Measurements from ENCODE around the gene DMXL2.
"Not testable (repeated sequence)": the region's sequence is repeated elsewhere in the genome, so short reads cannot be mapped to it uniquely, and the experiment has no call there.

DMXL2 gene

GRCh38 chr15:51658664-51659063, 36.1 kb upstream of the DMXL2 start:
- DNase-seq (ENCODE audit: extremely low spot score) = no peak
- no peak for TF ChIP-seq FOXK2 (IDR thresholded peaks at IDR 0.05)
- no peak for TF ChIP-seq FOXA1 (IDR thresholded peaks at IDR 0.05)
- TF ChIP-seq FOXM1 (IDR thresholded peaks at IDR 0.05; ENCODE audit: borderline replicate concordance) = no peak
- no peak for TF ChIP-seq SUZ12 (IDR thresholded peaks at IDR 0.05)
- TF ChIP-seq ARNT (IDR thresholded peaks at IDR 0.05) = no peak
- TF ChIP-seq CTBP1 (IDR thresholded peaks at IDR 0.05; ENCODE audit: borderline replicate concordance) = no peak
- no peak for TF ChIP-seq PKNOX1 (IDR thresholded peaks at IDR 0.05)
- TF ChIP-seq LEF1 (IDR thresholded peaks at IDR 0.05; ENCODE audit: borderline replicate concordance) = no peak
- TF ChIP-seq NFRKB (IDR thresholded peaks at IDR 0.05) = no peak
- no peak for TF ChIP-seq BHLHE40 (IDR thresholded peaks at IDR 0.05; ENCODE audit: borderline replicate concordance)
- no peak for TF ChIP-seq ZNF384 (IDR thresholded peaks at IDR 0.05)
- POLR2A ChIA-PET = no interaction called here
- CTCF ChIA-PET = no interaction called here

DNA sequence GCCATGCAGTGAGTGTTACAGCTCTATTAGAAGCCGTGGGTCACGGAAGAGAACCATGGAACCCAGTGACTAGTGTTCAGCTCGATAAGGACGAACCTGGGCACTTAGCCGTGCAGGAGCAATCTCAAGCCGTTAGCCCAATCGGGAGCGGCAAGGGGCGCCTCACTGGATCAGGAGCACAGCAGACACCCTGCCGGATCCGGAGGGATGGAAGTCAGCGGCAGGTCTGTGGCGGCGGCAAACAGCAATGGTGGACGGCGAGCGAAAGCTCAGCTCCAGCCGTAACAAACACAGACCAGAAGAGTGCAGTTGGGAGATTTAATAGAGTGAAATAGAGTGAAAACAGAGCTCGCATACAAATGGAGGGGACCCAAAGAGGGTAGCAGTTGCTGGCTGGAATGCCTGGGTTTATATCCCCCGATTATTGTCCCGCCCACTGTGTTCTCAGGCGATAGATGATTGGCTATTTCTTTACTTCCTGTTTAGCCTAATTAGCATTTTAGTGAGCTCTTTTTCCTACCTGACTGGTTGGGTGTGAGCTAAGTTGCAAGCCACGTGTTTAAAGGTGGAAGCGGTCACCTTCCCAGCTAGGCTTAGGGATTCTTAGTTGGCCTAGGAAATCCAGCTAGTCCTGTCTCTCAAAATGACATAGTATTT, 33.0 kb upstream of the DMXL2 start:
- POLR2A ChIA-PET; DNase-seq (ENCODE audit: extremely low spot score): not testable (repeated sequence)
- CTCF ChIA-PET = interaction anchor here (0.7 to 0.9 kb wide), 2 partner anchors 14 to 121 kb away, joined by 4 to 5 read pairs; no protein-coding TSS in a partner anchor

GRCh38 chr15:51652084-51652668, 29.6 kb upstream of the DMXL2 start:
- POLR2A ChIA-PET = no interaction called here
- CTCF ChIA-PET = interaction anchor here (3.8 kb wide), 1 partner anchor 124 kb away, joined by 55 read pairs; no protein-coding TSS in a partner anchor
- TF ChIP-seq SP1 (IDR thresholded peaks at IDR 0.05) (no peak), LEF1 (IDR thresholded peaks at IDR 0.05; ENCODE audit: borderline replicate concordance) (no peak)
- no peak for DNase-seq (ENCODE audit: extremely low spot score)

DNA sequence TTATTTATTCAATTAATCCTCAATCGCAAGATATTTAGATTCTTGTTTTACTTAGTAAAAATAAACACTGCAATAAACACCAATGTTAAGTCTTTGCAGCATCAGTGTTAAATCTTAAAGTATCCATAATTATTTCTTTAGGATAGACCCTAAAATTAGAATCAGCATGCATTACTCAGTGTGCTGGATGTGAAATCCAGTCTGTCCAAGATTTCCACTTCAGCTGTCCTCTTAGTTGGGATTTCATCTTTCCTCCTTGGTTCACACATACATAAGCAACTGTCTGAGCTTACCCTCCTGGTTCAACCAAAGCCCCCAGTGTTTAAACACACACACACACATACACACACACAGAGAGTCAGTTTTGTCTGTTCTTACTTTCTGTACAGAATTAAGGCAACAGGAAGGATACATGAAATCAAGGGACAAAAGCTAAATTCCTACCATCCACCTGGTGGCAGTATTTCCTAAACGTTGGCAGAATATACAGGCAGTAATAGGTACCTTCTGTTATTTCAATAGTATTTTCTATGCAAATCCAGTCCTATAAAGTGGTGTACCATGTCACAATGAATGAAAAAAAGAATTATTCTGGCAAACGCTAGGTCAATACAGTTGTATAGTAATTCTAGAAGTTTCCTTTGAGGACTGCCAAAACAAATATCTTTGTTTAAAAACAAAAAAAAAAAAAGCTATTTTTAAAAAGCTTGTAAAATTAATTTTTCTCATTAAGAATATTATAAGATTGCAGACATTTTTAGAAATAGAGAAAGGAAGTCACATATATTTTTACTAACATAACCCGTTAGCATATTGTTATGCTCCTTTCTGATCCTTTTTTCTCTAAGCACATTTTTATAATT, 27.3 kb upstream of the DMXL2 start:
- ChIA-PET POLR2A (no interaction called here), CTCF (interaction anchor here (0.5 to 3.8 kb wide), 13 partner anchors 25 to 267 kb away, joined by 3 to 55 read pairs (median 4); partner anchors contain the start of genes LYSMD2 and SCG3)
- peak; percentile 30 for DNase-seq (ENCODE audit: extremely low spot score)
- TF ChIP-seq ARNT (IDR thresholded peaks at IDR 0.05) (no peak), L3MBTL2 (conservative IDR thresholded peaks at IDR 0.05) (no peak), SP1 (IDR thresholded peaks at IDR 0.05) (no peak), TARDBP (IDR thresholded peaks at IDR 0.05) (no peak)

GRCh38 chr15:51648643-51649042, 26.1 kb upstream of the DMXL2 start:
- DNase-seq (ENCODE audit: extremely low spot score); POLR2A ChIA-PET: not testable (repeated sequence)
- CTCF ChIA-PET = interaction anchor here (3.8 kb wide), 1 partner anchor 128 kb away, joined by 55 read pairs; no protein-coding TSS in a partner anchor

GRCh38 chr15:51648101-51648500, 25.5 kb upstream of the DMXL2 start:
- POLR2A ChIA-PET; DNase-seq (ENCODE audit: extremely low spot score): not testable (repeated sequence)
- CTCF ChIA-PET = interaction anchor here (1.2 kb wide), 1 partner anchor 128 kb away, joined by 7 read pairs; no protein-coding TSS in a partner anchor

DNA sequence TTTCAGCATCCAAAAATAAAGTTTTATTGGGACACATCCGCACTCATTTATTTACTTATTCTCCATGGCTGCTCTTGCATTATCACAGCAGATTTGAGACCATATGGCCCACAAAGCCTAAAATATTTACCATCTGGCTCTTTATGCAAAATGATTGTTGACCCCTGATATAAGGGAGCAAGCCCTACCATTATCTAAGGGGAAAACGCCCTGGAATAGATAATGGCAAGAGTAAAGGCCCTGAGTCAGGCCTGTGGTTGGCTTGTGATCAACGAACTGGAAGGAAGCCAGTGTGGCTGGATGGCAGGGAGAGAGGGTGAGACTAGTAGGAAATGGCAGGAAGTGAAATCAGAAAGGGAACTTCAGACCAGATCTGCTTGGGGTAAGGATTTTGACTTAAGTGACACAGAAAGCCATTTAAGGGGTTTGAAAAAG, 24.6 kb upstream of the DMXL2 start:
- DNase-seq (ENCODE audit: extremely low spot score) = no peak
- TF ChIP-seq LEF1 (IDR thresholded peaks at IDR 0.05; ENCODE audit: borderline replicate concordance) (no peak), PKNOX1 (IDR thresholded peaks at IDR 0.05) (no peak), L3MBTL2 (conservative IDR thresholded peaks at IDR 0.05) (no peak), TARDBP (IDR thresholded peaks at IDR 0.05) (no peak)
- POLR2A ChIA-PET = no interaction called here
- CTCF ChIA-PET = interaction anchor here (1.2 kb wide), 1 partner anchor 129 kb away, joined by 7 read pairs; no protein-coding TSS in a partner anchor

GRCh38 chr15:51642696-51643095, 20.1 kb upstream of the DMXL2 start:
- TF ChIP-seq FOXK2 (IDR thresholded peaks at IDR 0.05) = no peak
- TF ChIP-seq LEF1 (IDR thresholded peaks at IDR 0.05; ENCODE audit: borderline replicate concordance) = no peak
- ChIA-PET POLR2A (no interaction called here), CTCF (no interaction called here)
- DNase-seq (ENCODE audit: extremely low spot score) = no peak

All from HEK293T (cell line).